Esophagus (tissue), 2 donors: ENCODE results near the gene THOC6. TPM values are rescaled to one million over a fixed set of nuclear protein-coding genes. Genes with fewer than 3 reads are reported as not detected.
A peak's percentile ranks its signal among the peaks of the same experiment; 100 is the strongest.

ENCODE experiments used
- H3K27ac ChIP-seq, 2 donors: one replicate each; pipeline ENCODE4 v1.5.1; 2013; ENCODE audit warnings: low read depth in 2 of 2, mild to moderate bottlenecking in 2 of 2, inconsistent platforms in 1 of 2, low read length in 1 of 2, moderate library complexity in 1 of 2
- H3K27me3 ChIP-seq, 2 donors: one replicate each; pipeline ENCODE4 v1.6.1; 2013; ENCODE audit warnings: low read length in 2 of 2, control low read depth in 1 of 2, mild to moderate bottlenecking in 1 of 2; ENCODE audit not compliant: insufficient read depth in 2 of 2, control insufficient read depth in 1 of 2
- H3K36me3 ChIP-seq, 2 donors: one replicate each; pipeline ENCODE4 v1.6.1; 2013; ENCODE audit warnings: low read length in 1 of 2; ENCODE audit not compliant: control insufficient read depth in 2 of 2, insufficient read depth in 2 of 2
- H3K4me1 ChIP-seq, 2 donors: one replicate each; pipeline ENCODE4 v1.6.1; 2013; ENCODE audit warnings: low read length in 1 of 2; ENCODE audit not compliant: control insufficient read depth in 2 of 2, insufficient read depth in 2 of 2
- H3K4me3 ChIP-seq, 2 donors: one replicate each; pipeline ENCODE4 v1.5.1; 2013; ENCODE audit warnings: low read length in 2 of 2, mild to moderate bottlenecking in 2 of 2, low read depth in 1 of 2, moderate library complexity in 1 of 2
- H3K9me3 ChIP-seq, 2 donors: one replicate each; pipeline ENCODE4 v1.6.1; 2013; ENCODE audit warnings: mild to moderate bottlenecking in 2 of 2, low read depth in 1 of 2, low read length in 1 of 2, moderate library complexity in 1 of 2; ENCODE audit not compliant: control insufficient read depth in 2 of 2, insufficient read depth in 1 of 2
- WGBS, 2 donors: extraction: QIAGEN DNeasy Blood & Tissue Kit; methylation state at CpG; one replicate each; pipeline ENCODE4 v1.1.7; 2013; 5-methylcytosine and 5-hydroxymethylcytosine counted together
- polyA plus RNA-seq, 2 donors: library from polyadenylated mRNA; stranded (reverse); fragments of 200-250 nt; gene quantifications; one replicate each; pipeline ENCODE4 v1.2.3, GENCODE V29; 2013
- donor health status: healthy with polysubstance abuse.
- donor health status: Bipolar disorder and iron deficiency.

Gene THOC6
- polyA plus RNA-seq, 2 donors, result 24.3 to 37.2 TPM

- WGBS, 2 donors, result 63 to 67% methylated on average over 32 to 33 of the region's 33 CpGs
- Histone ChIP-seq H3K4me1 (peaks cover 2 to 10% of the 10 kb centered on the region in 2 donors), H3K27ac (no peak overlapping the region), H3K27me3 (no peaks in the 10 kb centered on the region), H3K9me3 (no peaks in the 10 kb centered on the region), H3K36me3 (no peaks in the 10 kb centered on the region), H3K4me3 (peak overlapping the region in 1 of 2 donors; percentile 67)
Observed at GRCh38 chr16:2981177-2981898, 42.5 kb upstream of the THOC6 start.

GRCh38 chr16:2981899-2982250 is 42.0 kb upstream of the THOC6 start:
- Histone ChIP-seq H3K4me1 (peaks cover 2 to 10% of the 10 kb centered on the region in 2 donors), H3K27me3 (no peaks in the 10 kb centered on the region), H3K9me3 (no peaks in the 10 kb centered on the region), H3K36me3 (no peaks in the 10 kb centered on the region), H3K4me3 (no peak overlapping the region), H3K27ac (no peak overlapping the region)
- WGBS, 2 donors, result 70 to 71% methylated on average over 4 of the region's 4 CpGs

- WGBS, 2 donors, result 87 to 89% methylated on average over 5 of the region's 5 CpGs
Observed at GRCh38 chr16:2982402-2982801, 41.4 kb upstream of the THOC6 start.

GRCh38 chr16:2983706-2984136 is 40.1 kb upstream of the THOC6 start:
- no peaks in the 10 kb centered on the region for H3K9me3 ChIP-seq
- WGBS, 2 donors, result 8 to 9% methylated on average over 42 of the region's 42 CpGs

More at GRCh38 chr16:2982402-2982801, 41.4 kb upstream of the THOC6 start:
- Histone ChIP-seq H3K27me3 (no peaks in the 10 kb centered on the region), H3K9me3 (no peaks in the 10 kb centered on the region), H3K4me1 (peaks cover 2 to 10% of the 10 kb centered on the region in 2 donors), H3K36me3 (no peaks in the 10 kb centered on the region), H3K27ac (no peak overlapping the region), H3K4me3 (no peak overlapping the region)

GRCh38 chr16:2985462-2985861 is 38.4 kb upstream of the THOC6 start:
- H3K27ac ChIP-seq, result peak overlapping the region in 1 of 2 donors; percentile 13
- H3K36me3 ChIP-seq, result no peaks in the 10 kb centered on the region
- H3K4me1 ChIP-seq, result peaks cover 2 to 4% of the 10 kb centered on the region in 2 donors
- H3K27me3 ChIP-seq, result no peaks in the 10 kb centered on the region
- no peak overlapping the region for H3K4me3 ChIP-seq
- 23 to 34% methylated on average over 9 of the region's 9 CpGs for WGBS, 2 donors
- H3K9me3 ChIP-seq, result no peaks in the 10 kb centered on the region

More at GRCh38 chr16:2983706-2984136, 40.1 kb upstream of the THOC6 start:
- Histone ChIP-seq H3K27ac (no peak overlapping the region), H3K27me3 (no peaks in the 10 kb centered on the region), H3K36me3 (no peaks in the 10 kb centered on the region), H3K4me1 (peaks cover 2 to 10% of the 10 kb centered on the region in 2 donors), H3K4me3 (peak overlapping the region in 1 of 2 donors; percentile 15)

- Histone ChIP-seq H3K36me3 (no peaks in the 10 kb centered on the region), H3K9me3 (no peaks in the 10 kb centered on the region), H3K27ac (peak overlapping the region in 1 of 2 donors; percentile 13), H3K27me3 (no peaks in the 10 kb centered on the region), H3K4me3 (no peak overlapping the region), H3K4me1 (peaks cover 2 to 7% of the 10 kb centered on the region in 2 donors)
- WGBS, 2 donors, result 50 to 58% methylated on average over 15 of the region's 15 CpGs
Observed at GRCh38 chr16:2985893-2986355, 37.9 kb upstream of the THOC6 start.

- no peak overlapping the region for H3K27ac ChIP-seq
- H3K4me3 ChIP-seq, result no peak overlapping the region
- peaks cover 2 to 7% of the 10 kb centered on the region in 2 donors for H3K4me1 ChIP-seq
- no peaks in the 10 kb centered on the region for H3K9me3 ChIP-seq
- no peaks in the 10 kb centered on the region for H3K27me3 ChIP-seq
- no peaks in the 10 kb centered on the region for H3K36me3 ChIP-seq
- 66 to 72% methylated on average over 17 of the region's 17 CpGs for WGBS, 2 donors
Observed at GRCh38 chr16:2986623-2987188, 37.1 kb upstream of the THOC6 start.

- H3K4me1 ChIP-seq, result peaks cover 2 to 9% of the 10 kb centered on the region in 2 donors
- 87 to 95% methylated on average over 9 of the region's 9 CpGs for WGBS, 2 donors
Observed at GRCh38 chr16:2987286-2987685, 36.5 kb upstream of the THOC6 start.

GRCh38 chr16:2987833-2988232 is 36.0 kb upstream of the THOC6 start:
- H3K9me3 ChIP-seq, result no peaks in the 10 kb centered on the region
- no peak overlapping the region for H3K4me3 ChIP-seq
- H3K36me3 ChIP-seq, result no peaks in the 10 kb centered on the region
- 59 to 61% methylated on average over 8 of the region's 8 CpGs for WGBS, 2 donors
- no peaks in the 10 kb centered on the region for H3K27me3 ChIP-seq
- no peak overlapping the region for H3K27ac ChIP-seq
- peaks cover 2 to 11% of the 10 kb centered on the region in 2 donors for H3K4me1 ChIP-seq

More at GRCh38 chr16:2987286-2987685, 36.5 kb upstream of the THOC6 start:
- no peaks in the 10 kb centered on the region for H3K36me3 ChIP-seq
- no peaks in the 10 kb centered on the region for H3K27me3 ChIP-seq
- no peaks in the 10 kb centered on the region for H3K9me3 ChIP-seq
- no peak overlapping the region for H3K4me3 ChIP-seq
- no peak overlapping the region for H3K27ac ChIP-seq
